Activated CD4-positive, alpha-beta T cell treated with anti-CD3 and anti-CD28 coated beads for 1 hour (primary cell): Measurements from ENCODE around the gene SRCAP.
A peak's percentile ranks its signal among the peaks of the same experiment; 100 is the strongest.

ENCODE experiments used
- DNase-seq: peaks from one replicate; pipeline ENCODE4 v3.0.0-alpha.2; 2020

Gene SRCAP

GRCh38 chr16:30737794-30738648 lies 39.0 kb downstream of the SRCAP start:
- no peak for DNase-seq

- DNase-seq, result no peak
These were observed 40.3 kb downstream of the SRCAP start for GRCh38 chr16:30738984-30739951.

- DNase-seq, result no peak
These were observed 41.6 kb downstream of the SRCAP start for GRCh38 chr16:30740364-30741251.

- DNase-seq, result no peak
These were observed 42.5 kb downstream of the SRCAP start for GRCh38 chr16:30741461-30741914.

- DNase-seq, result no peak
These were observed 44.7 kb downstream of the SRCAP start for GRCh38 chr16:30743716-30744115.

GRCh38 chr16:30744183-30744582 lies 45.2 kb downstream of the SRCAP start:
- DNase-seq, result no peak

GRCh38 chr16:30745082-30745481 lies 46.1 kb downstream of the SRCAP start:
- no peak for DNase-seq

GRCh38 chr16:30746638-30747175 lies 47.7 kb downstream of the SRCAP start:
- no peak for DNase-seq

GRCh38 chr16:30747331-30747730 lies 48.4 kb downstream of the SRCAP start:
- DNase-seq, result no peak

- peak; percentile 89 for DNase-seq
These were observed 49.0 kb downstream of the SRCAP start, which contains the start of gene PHKG2 for GRCh38 chr16:30747799-30748633. TSS of gene PHKG2 (plus strand) at chr16:30748425. CDS start at chr16:30748821, 396 bp downstream.

GRCh38 chr16:30748634-30749445 lies 49.9 kb downstream of the SRCAP start:
- DNase-seq, result no peak

GRCh38 chr16:30750201-30750600 lies 51.2 kb downstream of the SRCAP start:
- no peak for DNase-seq

GRCh38 chr16:30750876-30751465 lies 52.0 kb downstream of the SRCAP start:
- no peak for DNase-seq

- DNase-seq, result no peak
These were observed 54.6 kb downstream of the SRCAP start for GRCh38 chr16:30753596-30753995.

- no peak for DNase-seq
These were observed 57.2 kb downstream of the SRCAP start for GRCh38 chr16:30755955-30756780.

- DNase-seq, result no peak
These were observed 57.8 kb downstream of the SRCAP start for GRCh38 chr16:30756781-30757100.

- no peak for DNase-seq
These were observed 58.3 kb downstream of the SRCAP start for GRCh38 chr16:30757316-30757715.

- DNase-seq, result no peak
These were observed 60.1 kb downstream of the SRCAP start for GRCh38 chr16:30758988-30759491.
